ENCODE data around the gene LRRN3. TPM values are rescaled to one million over a fixed set of nuclear protein-coding genes. Genes with fewer than 3 reads are reported as not detected.
"Not testable (repeated sequence)": the region's sequence is repeated elsewhere in the genome, so short reads cannot be mapped to it uniquely, and the experiment has no call there.

Gene LRRN3
- total and polyA plus RNA-seq, 3 donors from 2014 or later = 9.3 to 59.6 (median 49.1) TPM

DNA sequence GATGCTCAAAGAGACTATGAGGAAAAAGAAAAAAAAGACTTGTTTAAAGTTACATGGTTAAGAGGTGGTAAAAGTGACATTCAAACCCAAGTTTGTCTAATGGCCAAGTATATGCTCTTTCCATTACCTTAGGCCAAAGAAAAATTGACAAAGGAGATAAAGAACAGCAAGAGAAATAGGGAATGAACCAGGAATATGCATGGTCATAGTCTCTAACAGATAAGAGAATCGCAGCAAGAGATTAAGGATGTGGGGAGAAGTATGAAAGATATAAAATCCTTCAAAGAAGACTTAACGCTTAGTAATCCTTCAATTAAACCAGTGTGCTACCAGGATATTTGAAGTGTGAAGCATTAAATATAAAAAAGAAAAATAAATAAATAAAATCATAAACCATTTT lies 23.2 kb upstream of the LRRN3 start:
- DNase-seq = no peak
- H3K9me3 ChIP-seq = no peaks in the 10 kb centered on the region
- 75 to 85% methylated on average over 2 of the region's 2 CpGs for WGBS, 2 donors
- H3K4me3 ChIP-seq = no peak overlapping the region
- H3K27me3 ChIP-seq = no peaks in the 10 kb centered on the region
- H3K4me1 ChIP-seq = no peaks in the 10 kb centered on the region
- H3K36me3 ChIP-seq (ENCODE audit: low read depth, missing control alignments) = no peaks in the 10 kb centered on the region
- TF ChIP-seq, protein P1, sequence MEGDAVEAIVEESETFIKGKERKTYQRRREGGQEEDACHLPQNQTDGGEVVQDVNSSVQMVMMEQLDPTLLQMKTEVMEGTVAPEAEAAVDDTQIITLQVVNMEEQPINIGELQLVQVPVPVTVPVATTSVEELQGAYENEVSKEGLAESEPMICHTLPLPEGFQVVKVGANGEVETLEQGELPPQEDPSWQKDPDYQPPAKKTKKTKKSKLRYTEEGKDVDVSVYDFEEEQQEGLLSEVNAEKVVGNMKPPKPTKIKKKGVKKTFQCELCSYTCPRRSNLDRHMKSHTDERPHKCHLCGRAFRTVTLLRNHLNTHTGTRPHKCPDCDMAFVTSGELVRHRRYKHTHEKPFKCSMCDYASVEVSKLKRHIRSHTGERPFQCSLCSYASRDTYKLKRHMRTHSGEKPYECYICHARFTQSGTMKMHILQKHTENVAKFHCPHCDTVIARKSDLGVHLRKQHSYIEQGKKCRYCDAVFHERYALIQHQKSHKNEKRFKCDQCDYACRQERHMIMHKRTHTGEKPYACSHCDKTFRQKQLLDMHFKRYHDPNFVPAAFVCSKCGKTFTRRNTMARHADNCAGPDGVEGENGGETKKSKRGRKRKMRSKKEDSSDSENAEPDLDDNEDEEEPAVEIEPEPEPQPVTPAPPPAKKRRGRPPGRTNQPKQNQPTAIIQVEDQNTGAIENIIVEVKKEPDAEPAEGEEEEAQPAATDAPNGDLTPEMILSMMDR (IDR thresholded peaks at IDR 0.05) = no peak
- no peak for TF ChIP-seq POLR2A (IDR thresholded peaks at IDR 0.05)
- no peak overlapping the region for H3K27ac ChIP-seq
- intact Hi-C loops (cut with DNase I; ENCODE audit: low total_unique reads) = no loop called here

DNA sequence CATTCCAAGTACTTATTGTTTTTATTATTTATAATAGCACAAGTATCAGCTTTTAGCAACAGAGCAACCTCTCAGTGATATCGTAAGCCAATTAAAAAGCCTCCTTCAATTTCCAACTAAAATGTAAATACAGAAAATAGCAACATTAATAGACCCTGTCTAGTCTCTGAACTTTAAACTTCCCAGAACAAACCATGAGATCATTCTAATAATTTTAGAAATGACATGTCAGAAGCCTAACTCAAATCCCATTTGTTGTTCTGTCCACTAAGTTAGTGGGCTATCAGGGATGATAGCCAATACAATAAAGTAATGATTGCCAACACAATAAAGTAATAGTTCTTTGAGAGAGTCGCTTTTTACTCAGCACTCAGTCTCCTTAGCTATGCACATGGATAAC lies 22.3 kb upstream of the LRRN3 start:
- intact Hi-C loops (cut with DNase I; ENCODE audit: low total_unique reads) = no loop called here
- Histone ChIP-seq H3K27ac (no peak overlapping the region), H3K4me3 (no peak overlapping the region), H3K27me3 (no peaks in the 10 kb centered on the region), H3K9me3 (no peaks in the 10 kb centered on the region), H3K4me1 (no peaks in the 10 kb centered on the region), H3K36me3 (ENCODE audit: low read depth, missing control alignments) (no peaks in the 10 kb centered on the region)
- TF ChIP-seq, protein P1 (IDR thresholded peaks at IDR 0.05) = no peak
- TF ChIP-seq POLR2A (IDR thresholded peaks at IDR 0.05) = no peak
- DNase-seq = no peak
- WGBS, 2 donors = 87 to 94% methylated on average over 2 of the region's 2 CpGs

DNA sequence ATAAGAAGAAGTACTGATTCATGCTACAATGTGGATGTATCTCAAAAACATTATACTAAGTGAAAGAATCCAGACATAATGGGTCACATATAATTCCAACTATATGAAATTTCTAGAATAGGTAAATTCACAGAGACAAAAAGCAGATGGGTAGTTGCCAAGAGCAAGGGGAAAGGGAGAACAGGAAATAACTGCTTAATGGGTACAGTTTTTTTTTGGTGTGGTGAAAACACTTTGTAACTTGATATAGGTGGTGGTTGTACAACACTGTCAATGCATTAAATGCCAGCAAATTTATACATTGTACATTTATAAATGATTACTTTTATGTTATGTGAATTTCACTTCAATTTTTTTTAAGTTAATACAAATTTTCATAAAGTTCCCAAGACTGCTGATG lies 19.4 kb upstream of the LRRN3 start:
- Histone ChIP-seq H3K27ac (no peak overlapping the region), H3K27me3 (no peaks in the 10 kb centered on the region), H3K9me3 (no peaks in the 10 kb centered on the region), H3K4me3 (no peak overlapping the region), H3K4me1 (no peaks in the 10 kb centered on the region), H3K36me3 (ENCODE audit: low read depth, missing control alignments) (no peaks in the 10 kb centered on the region)
- DNase-seq = no peak
- TF ChIP-seq, protein P1 (IDR thresholded peaks at IDR 0.05) = no peak
- TF ChIP-seq POLR2A (IDR thresholded peaks at IDR 0.05) = no peak
- intact Hi-C loops (cut with DNase I; ENCODE audit: low total_unique reads) = no loop called here

DNA sequence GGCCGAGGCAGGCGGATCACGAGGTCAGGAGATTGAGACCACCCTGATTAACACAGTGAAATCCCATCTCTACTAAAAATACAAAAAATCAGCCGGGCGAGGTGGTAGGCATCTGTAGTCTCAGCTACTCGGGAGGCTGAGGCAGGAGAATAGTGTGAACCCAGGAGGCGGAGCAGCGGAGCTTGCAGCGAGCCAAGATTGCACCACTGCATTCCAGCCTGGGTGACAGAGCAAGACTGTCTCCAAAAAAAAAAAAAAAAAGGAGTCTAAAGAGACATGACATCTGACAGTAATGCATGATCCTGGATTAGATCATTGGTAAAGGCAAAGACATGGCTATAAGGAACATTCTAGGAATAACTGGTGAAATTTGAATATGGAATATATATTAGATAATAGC lies 18.3 kb upstream of the LRRN3 start:
- H3K4me1 ChIP-seq; H3K27me3 ChIP-seq; H3K4me3 ChIP-seq; intact Hi-C loops (cut with DNase I; ENCODE audit: low total_unique reads); H3K27ac ChIP-seq; DNase-seq; H3K9me3 ChIP-seq; H3K36me3 ChIP-seq (ENCODE audit: low read depth, missing control alignments): not testable (repeated sequence)
- WGBS, 2 donors = 93 to 94% methylated on average over 9 of the region's 9 CpGs

DNA sequence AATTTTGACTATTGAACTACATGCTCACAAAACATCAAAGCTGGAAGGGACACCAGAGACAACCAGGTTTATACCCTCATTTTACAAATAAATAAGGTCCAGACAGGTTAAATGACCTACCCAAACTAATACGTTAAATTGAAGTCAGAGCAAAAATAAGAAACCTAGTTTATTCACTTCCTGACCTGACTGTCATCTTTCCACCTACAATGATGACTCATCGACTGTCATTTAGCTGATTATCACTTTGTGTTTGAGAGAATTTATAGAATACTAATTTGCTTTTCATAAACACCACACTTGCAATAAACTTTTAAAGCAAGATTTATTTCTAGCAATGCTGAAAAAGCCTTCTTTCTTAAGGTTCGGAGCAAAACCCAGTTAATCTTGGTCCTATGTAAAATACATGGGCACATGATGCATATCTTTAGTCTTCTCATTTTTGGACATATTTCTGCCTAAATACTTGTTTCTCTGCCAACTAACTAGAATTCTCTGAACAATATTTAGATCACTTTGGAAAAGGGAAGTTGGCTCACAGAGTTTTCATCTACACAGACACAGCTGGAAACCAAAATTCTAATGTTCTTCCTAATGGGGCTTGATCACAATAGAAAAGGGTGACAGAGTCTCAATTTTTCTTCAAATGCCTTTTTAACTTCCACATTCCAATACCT lies 16.7 kb upstream of the LRRN3 start:
- intact Hi-C loops (cut with DNase I; ENCODE audit: low total_unique reads) = no loop called here
- Histone ChIP-seq H3K27ac (no peak overlapping the region), H3K4me1 (no peaks in the 10 kb centered on the region), H3K27me3 (no peaks in the 10 kb centered on the region), H3K9me3 (no peaks in the 10 kb centered on the region), H3K4me3 (no peak overlapping the region), H3K36me3 (ENCODE audit: low read depth, missing control alignments) (no peaks in the 10 kb centered on the region)
- TF ChIP-seq, protein P1 (IDR thresholded peaks at IDR 0.05) = no peak
- TF ChIP-seq POLR2A (IDR thresholded peaks at IDR 0.05) = no peak
- WGBS, 2 donors = 79 to 84% methylated on average over 3 of the region's 3 CpGs
- DNase-seq = no peak

All from testis (tissue), 3 donors.